Measurements from ENCODE around the gene MZT2A.
"Not testable (repeated sequence)": the region's sequence is repeated elsewhere in the genome, so short reads cannot be mapped to it uniquely, and the experiment has no call there.

The MZT2A gene

DNA sequence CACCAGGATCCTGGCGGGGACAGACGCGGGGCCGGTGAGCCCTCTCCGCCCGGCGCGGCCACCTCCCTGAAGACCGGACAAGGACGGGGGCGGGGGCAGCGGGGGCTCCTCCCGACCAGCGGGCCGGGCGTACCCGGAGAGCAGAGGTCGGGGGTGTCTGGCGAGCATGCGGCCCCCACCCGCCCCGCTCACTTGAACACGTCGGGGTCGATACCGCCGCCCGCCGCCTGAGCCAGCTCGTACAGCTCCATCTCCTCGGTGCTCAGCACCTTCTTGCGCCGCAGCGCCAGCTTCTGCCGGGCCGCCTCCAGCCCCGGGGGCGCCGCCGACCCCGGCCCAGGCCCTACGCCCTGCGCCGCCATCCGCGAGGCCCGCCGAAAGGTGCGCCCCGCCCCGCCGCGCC, at the start of gene MZT2A:
Gene MZT2A, minus strand, starts transcription at position 383 of the 403 bp plus-strand sequence. Its CDS starts 21 bp downstream, at position 362.
- DNase-seq = not testable (repeated sequence)

GRCh38 chr2:131538856-131539255, 46.7 kb upstream of the MZT2A start:
- DNase-seq = not testable (repeated sequence)

DNA sequence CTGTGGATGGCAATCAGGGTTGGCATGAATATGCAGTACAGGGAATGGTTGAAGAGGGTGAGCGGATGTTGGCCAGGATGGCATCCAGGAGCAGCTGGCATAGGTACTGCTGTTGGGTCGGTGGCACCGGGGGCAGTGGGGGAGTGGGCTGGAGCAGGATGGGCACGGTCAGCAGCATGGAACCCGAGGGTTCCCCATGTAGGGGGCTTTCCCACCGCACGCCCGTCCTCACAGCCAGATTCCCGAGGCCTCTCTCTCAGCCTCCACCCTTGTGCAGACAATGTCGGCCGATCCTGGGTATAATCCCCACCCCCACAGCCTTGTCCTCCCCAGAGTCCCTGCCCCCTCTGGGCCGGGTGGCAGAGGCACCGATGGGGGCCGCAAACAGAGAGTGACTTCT, 44.6 kb upstream of the MZT2A start:
- DNase-seq = not testable (repeated sequence)

DNA sequence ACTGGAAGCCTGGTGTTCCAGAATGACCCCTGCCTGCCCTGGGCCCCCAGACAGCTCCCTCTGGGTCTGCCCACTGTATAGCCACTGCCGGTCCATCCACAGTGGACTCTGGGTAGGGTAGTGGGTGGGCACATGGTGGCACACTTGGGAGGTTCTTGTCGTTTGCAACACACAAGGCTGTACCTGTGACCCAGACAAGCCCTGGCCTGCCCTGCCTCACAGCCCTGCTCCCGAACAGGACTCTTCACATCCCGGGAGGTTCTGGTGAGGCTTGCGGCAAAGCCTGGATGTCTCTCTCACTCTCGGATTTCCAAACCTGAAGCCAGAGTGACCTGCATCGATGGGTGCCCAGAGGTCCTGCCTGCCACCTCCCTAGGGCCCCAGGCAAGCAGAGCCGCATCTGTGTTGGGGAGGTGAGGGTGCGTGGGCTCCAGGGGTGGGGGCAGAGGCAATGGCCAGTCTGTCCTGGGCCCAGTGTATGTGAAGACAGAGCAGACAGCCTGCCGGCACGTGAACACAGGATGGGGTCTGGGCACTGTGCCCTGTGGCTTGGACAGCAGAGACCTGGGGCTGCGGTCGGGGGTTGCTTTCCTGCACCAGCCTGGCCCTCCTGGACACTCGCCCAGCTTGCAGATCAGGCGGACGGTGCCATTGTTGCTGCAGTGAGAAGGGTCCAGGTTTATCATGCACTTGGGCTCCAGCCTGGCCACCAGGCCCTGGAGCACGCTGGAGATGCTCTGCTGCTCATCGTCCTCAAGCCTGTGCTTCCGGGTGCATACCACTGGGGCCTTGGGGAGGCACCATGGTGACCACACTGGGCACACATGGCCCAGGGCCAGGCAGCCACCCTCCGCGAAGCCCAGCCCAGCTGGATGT, 44.0 kb upstream of the MZT2A start:
- DNase-seq = not testable (repeated sequence)

DNA sequence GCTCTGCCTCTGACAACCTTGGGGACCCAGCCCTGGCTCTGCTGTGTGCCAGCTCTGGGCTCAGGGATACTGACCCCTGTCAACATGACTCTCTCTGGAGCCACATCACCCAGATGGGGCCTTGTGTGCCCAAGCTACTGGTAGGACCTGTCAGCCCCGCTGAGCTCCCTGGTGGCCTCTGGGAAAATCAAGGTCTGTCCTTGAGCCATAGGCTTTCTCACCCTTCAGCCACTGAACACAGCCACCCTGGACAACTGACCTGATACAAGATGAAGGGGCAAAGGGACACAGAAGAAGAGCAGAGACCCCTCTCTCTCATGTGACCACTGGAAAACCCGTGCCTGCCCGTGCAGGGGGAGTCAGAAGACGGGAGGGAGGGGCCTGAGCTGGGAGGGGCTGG, 43.3 kb upstream of the MZT2A start:
- no peak for DNase-seq

DNA sequence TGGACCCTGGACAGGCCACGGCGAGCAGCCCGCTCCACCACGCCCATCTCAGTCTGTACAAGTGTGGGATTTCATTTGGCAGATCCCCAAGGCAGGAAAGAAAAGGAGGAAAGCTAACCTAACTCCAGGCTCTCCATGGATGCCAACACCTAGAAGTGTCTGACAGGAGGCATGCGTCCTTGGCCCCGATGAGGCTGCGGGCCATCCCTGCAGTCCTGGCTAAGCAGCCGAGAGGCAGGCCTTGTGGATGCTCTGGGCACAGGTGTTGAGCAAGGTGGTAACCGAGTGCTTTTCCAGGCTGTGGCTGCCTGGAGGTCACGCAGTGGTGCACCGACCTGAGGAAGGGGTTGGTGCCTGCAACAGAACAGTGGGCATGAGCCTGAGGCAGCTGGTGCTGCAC, 42.8 kb upstream of the MZT2A start:
- not testable (repeated sequence) for DNase-seq

- not testable (repeated sequence) for DNase-seq
Measured at GRCh38 chr2:131534317-131534672, 42.1 kb upstream of the MZT2A start.

GRCh38 chr2:131533609-131534316, 41.6 kb upstream of the MZT2A start:
- DNase-seq = not testable (repeated sequence)

GRCh38 chr2:131532723-131533608, 40.8 kb upstream of the MZT2A start:
- not testable (repeated sequence) for DNase-seq

GRCh38 chr2:131531547-131532185, 39.5 kb upstream of the MZT2A start:
- not testable (repeated sequence) for DNase-seq

- DNase-seq = not testable (repeated sequence)
Measured at GRCh38 chr2:131530626-131531344, 38.6 kb upstream of the MZT2A start.

DNA sequence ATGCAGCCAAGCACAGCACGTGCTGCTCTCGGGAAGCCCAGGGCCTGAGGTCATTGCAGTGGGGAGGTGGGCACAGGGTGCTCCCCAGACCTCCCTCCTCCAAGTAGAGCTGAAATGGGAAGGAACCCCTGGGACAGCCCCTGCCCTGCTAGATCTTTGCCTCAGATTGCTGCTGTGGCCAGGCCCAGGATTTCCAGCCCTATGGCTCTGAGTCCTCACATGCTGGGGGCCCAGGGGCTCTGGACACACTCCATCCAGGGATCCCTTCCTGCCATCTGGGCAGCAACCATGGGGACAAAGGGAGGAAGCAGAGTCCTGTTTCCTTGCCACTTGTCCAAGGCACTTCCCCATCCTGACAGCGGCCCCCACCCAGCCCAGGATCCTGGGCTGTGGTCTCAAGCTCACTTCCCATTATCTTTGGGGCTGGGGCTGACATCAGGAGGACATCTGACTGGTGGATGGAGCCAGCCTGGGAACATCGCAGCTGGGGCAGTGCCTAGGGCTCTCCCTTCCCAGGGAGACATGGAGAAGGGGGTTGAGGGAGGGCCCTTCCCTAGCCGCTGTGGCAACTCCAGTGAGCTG, 37.8 kb upstream of the MZT2A start:
- DNase-seq = not testable (repeated sequence)

GRCh38 chr2:131528981-131529863, 37.0 kb upstream of the MZT2A start:
- DNase-seq = not testable (repeated sequence)

- DNase-seq = peak; percentile 76 to 77
Measured at GRCh38 chr2:131527131-131528001, 35.2 kb upstream of the MZT2A start, which contains the start of gene CCDC74A. Gene CCDC74A, plus strand, starts transcription at chr2:131527888. Its CDS starts 83 bp downstream, at chr2:131527971.

DNA sequence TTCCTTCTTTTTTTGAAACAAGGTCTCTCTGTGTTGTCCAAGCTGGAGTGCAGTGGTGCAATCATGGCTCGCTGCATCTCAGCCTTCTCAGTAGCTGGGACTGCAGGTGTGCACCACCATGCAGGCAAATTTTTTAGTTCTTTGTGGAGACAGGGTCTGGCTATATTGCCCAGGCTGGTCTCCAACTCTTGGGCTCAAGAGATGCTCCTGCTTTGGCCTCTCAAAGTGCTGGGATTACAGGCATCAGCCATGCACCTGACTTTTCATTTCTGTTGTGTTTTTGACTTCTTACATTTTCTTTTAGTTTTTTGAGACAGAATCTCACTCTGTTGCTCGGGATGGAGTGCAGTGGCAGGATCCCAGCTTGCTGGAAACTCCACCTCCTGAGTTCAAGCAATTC, 33.1 kb upstream of the MZT2A start:
- DNase-seq = not testable (repeated sequence)

DNA sequence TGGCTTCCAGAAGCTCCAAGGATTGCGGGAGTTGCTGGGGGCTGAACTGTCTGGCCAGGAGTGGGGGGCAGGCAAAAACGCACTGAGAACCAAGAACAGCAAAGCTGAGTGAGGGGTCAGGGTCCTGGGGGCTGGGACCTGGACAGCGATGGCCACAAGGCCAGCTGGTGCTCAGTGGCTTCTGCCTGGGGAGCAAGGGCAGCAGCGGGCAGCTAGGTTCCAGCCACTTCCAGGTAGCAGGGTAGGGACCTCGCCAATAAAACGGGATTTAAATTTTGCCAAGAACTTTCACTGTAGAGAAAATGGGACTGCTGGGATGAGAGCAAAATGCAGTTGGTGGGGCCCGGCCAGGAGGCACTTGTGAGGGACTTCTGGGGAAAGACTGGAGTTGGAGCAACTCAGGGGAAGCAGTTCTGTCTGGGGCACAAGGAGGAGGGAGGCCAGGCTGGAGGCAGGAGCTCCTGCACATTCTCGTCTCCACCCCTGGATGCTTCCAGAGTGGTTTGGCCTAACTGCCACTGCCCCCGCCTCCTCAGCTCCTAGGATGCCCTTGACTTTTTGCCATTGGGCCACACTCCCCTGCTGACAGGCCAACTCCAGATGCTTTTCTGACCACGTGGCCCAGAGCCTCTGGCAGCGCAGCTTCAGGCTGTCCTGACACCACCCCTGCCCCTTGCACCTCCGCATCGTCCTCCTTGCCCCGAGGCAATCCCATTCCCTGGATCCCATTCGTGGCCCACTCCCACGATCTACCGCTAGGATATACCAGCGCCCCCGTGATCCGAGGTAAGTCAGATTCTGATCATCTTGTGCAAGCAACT, 30.0 kb upstream of the MZT2A start:
- DNase-seq = no peak

- not testable (repeated sequence) for DNase-seq
Measured at GRCh38 chr2:131521524-131521923, 29.3 kb upstream of the MZT2A start.

GRCh38 chr2:131520526-131520925, 28.3 kb upstream of the MZT2A start:
- DNase-seq = no peak

All from stimulated activated CD4-positive, alpha-beta T cell treated with anti-CD3 and anti-CD28 coated beads, Interleukin-4, amount 100 ng/mL, for 4 hours (primary cell).